K562 (cell line): ENCODE measurements around the gene RBM4B. TPM values are rescaled to one million over a fixed set of nuclear protein-coding genes. Genes with fewer than 3 reads are reported as not detected.

Experiments
- BCLAF1 ChIP-seq, 2 experiments: fragments of 450-650 bp in 1 of 2; IDR thresholded peaks; 2 replicates each; pipeline ENCODE4 v1.6.1; 2011 to 2017; ENCODE audit warnings: low read depth in 2 of 2, antibody characterized with exemption in 1 of 2, borderline replicate concordance in 1 of 2, low read length in 1 of 2, mild to moderate bottlenecking in 1 of 2, mixed read lengths in 1 of 2; ENCODE audit not compliant: control insufficient read depth in 1 of 2
- CREB3 ChIP-seq: fragments of 450-650 bp; conservative IDR thresholded peaks from 2 replicates; pipeline ENCODE4 v1.6.1; 2016; ENCODE audit warnings: missing genetic modification characterization, low read depth, mild to moderate bottlenecking, missing compliant biosample characterization, moderate library complexity
- FOXA3 ChIP-seq, 2 experiments: fragments of 450-650 bp in 1 of 2; sonication (generic) in 1 of 2; formaldehyde crosslinking; IDR thresholded peaks in 1 of 2; conservative IDR thresholded peaks in 1 of 2; 2 replicates each; pipeline versions ENCODE4 v1.4.0 to v1.8.0; 2020 to 2022; ENCODE audit warnings: mild to moderate bottlenecking in 2 of 2, missing genetic modification reagents in 1 of 2
- PYGO2 ChIP-seq: fragments of 450-650 bp; IDR thresholded peaks from 2 replicates; pipeline ENCODE4 v1.6.1; 2016; ENCODE audit warnings: mild to moderate bottlenecking, missing genetic modification characterization, moderate library complexity, missing compliant biosample characterization
- SAFB ChIP-seq: fragments of 200-400 bp; formaldehyde crosslinking; IDR thresholded peaks from 2 replicates; pipeline ENCODE4 v1.6.1; 2017; ENCODE audit warnings: low read depth, low read length, borderline replicate concordance
- SFPQ ChIP-seq: fragments of 200-400 bp; formaldehyde crosslinking; IDR thresholded peaks from 2 replicates; pipeline ENCODE4 v1.6.1; 2017; ENCODE audit warnings: mild to moderate bottlenecking, low read depth, low read length, moderate library complexity
- SREBF1 ChIP-seq: fragments of 150-350 bp; IDR thresholded peaks from 2 replicates; pipeline ENCODE4 v1.6.1; 2014; ENCODE audit warnings: antibody characterized with exemption, low read depth, low read length, borderline replicate concordance
- TEAD4 ChIP-seq, 2 experiments: sonication (generic) in 1 of 2; formaldehyde crosslinking in 1 of 2; IDR thresholded peaks; 2 replicates each; pipeline versions ENCODE4 v1.6.1 to v1.8.0; 2012 to 2022; ENCODE audit warnings: borderline replicate concordance in 1 of 2, inconsistent platforms in 1 of 2, low read length in 1 of 2, mild to moderate bottlenecking in 1 of 2, missing genetic modification reagents in 1 of 2
- ZEB2 ChIP-seq: fragments of 450-650 bp; IDR thresholded peaks from 2 replicates; pipeline ENCODE4 v1.6.1; 2016
- ZNF407 ChIP-seq: fragments of 450-650 bp; IDR thresholded peaks from 2 replicates; pipeline ENCODE4 v1.6.1; 2016; ENCODE audit warnings: low read depth
- polyA plus RNA-seq, 8 experiments: library from polyadenylated mRNA; depleted of rRNA in 4 of 8; stranded (reverse) in 5 of 8; unstranded in 3 of 8; fragments of >200 nt; fragmentation: Nextera tagmentation in 2 of 8; fragmentation: Illumina TruSeq in 1 of 8; extraction: Ambion mirVana in 2 of 8; extraction: Trizol in 1 of 8; gene quantifications; 2 replicates each; pipeline versions ENCODE4 v1.2.1 to v1.2.3, GENCODE V29; 2011 to 2014; ENCODE audit warnings: inconsistent platforms in 1 of 8, missing spikeins in 1 of 8
- total RNA-seq, 7 experiments: library from RNA; depleted of rRNA in 6 of 7; stranded (reverse); fragments of >200 nt in 6 of 7; fragmentation: Illumina TruSeq in 2 of 7; extraction: Trizol in 2 of 7; gene quantifications; 2 replicates each; pipeline versions ENCODE4 v1.2.1 to v1.2.3, GENCODE V29; 2011 to 2021; ENCODE audit warnings: low replicate concordance in 1 of 7

RBM4B gene
- total and polyA plus RNA-seq, 9 of the 15 experiments (the other 6 are each of a cell fraction or from before 2014, with no cell fraction given): 14.6 to 39.9 (median 23.3) TPM

GRCh38 chr11:66616379-66617154 is 61.1 kb downstream of the RBM4B start, which contains the start of gene RBM14 (continued):
- TF ChIP-seq ZEB2 (no peak), TEAD4 (IDR thresholded peaks at IDR 0.05; ENCODE audit: low read length) (0 out of 2 replicates have a peak, but pooled peaks have one; percentile 18), TEAD4 (CRISPR knock-in tag; IDR thresholded peaks at IDR 0.05; ENCODE audit: borderline replicate concordance) (peak; percentile 65; the same call in 1 of the 2 replicates), SREBF1 (no peak), BCLAF1 (IDR thresholded peaks at IDR 0.05; ENCODE audit: borderline replicate concordance in 1 of 2, control insufficient read depth in 1 of 2, low read depth in 2 of 2, low read length in 1 of 2) (no peak), FOXA3 (CRISPR knock-in tag; conservative IDR thresholded peaks at IDR 0.05 in 1 of 2, IDR thresholded peaks at IDR 0.05 in 1 of 2) (peak in 1 of 2 experiments; percentile 81; a peak in 2 of 4 replicates), SFPQ (no peak), PYGO2 (tag) (0 out of 2 replicates have a peak, but pooled peaks have one; percentile 30), SAFB (no peak), ZNF407 (no peak), CREB3 (peak; percentile 93)
